SH-SY5Y (cell line): ENCODE measurements around the gene GBP6.

Experiments
- GATA2 ChIP-seq: IDR thresholded peaks from 2 replicates; pipeline ENCODE4 v1.6.1; 2011; ENCODE audit warnings: mild to moderate bottlenecking, low read depth, low read length
- GATA3 ChIP-seq: IDR thresholded peaks from 2 replicates; pipeline ENCODE4 v1.6.1; 2011; ENCODE audit warnings: low read depth, mild to moderate bottlenecking, low read length, moderate library complexity

DNA sequence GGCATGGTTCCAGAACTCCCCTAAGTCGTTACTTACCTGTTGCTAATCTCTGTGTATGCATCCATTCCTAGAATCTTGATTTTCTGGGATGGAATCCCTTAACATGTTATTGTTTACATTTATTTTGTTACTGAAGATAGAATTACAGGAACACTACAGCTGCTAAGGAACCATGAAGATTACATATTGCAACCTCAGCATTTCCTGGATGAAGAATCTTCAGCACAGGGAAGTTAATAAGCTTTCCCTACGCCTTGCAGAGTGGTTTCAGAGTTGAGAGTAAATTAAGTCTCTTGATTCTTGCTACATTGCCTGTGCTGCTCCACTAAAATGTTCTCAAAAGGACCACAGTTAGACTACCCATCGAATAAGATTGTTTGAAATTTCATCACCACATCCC is 31.4 kb upstream of the GBP6 start:
- TF ChIP-seq GATA3 (no peak), GATA2 (no peak)
